ENCODE results near the gene BTBD9. TPM values are rescaled to one million over a fixed set of nuclear protein-coding genes. Genes with fewer than 3 reads are reported as not detected.

BTBD9 gene
- total RNA-seq, 6 experiments from 2014 or later: 11.0 to 12.7 (median 12.5) TPM

- Mint-ChIP-seq H3K4me3 (no peak overlapping the region), H3K27ac (no peak overlapping the region), H3K9me3 (no peaks in the 10 kb centered on the region), H3K36me3 (ENCODE audit: low read depth) (no peaks in the 10 kb centered on the region), H3K27me3 (ENCODE audit: insufficient read depth) (no peaks in the 10 kb centered on the region), H3K4me1 (ENCODE audit: low read depth) (peaks cover 36% of the 10 kb centered on the region)
- DNase-seq: peak; percentile 59
- peak; percentile 100 for TF ChIP-seq CTCF (IDR thresholded peaks at IDR 0.05)
Observed at GRCh38 chr6:38493931-38494547, 145.7 kb downstream of the BTBD9 start.

DNA sequence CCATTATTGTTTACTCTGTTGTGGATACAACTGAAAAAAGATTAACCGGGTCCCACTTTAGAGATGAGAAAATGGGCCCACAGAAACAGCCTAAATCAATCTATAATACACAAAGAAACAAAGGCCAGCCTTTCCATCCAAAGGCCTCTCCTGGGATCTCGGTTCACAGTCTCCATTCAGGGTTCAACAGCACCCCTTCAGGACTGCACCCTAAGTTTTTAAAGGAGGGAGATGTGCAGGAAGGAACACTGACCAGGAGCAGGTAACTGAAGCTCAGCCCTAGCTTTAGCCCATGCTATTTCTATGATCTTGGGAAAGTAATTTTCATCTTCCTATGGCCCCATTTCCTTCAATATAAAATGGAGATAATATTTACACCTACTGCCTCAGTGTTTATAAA lies 147.7 kb downstream of the BTBD9 start:
- no peak overlapping the region for H3K27ac Mint-ChIP-seq
- no peak for TF ChIP-seq CTCF (IDR thresholded peaks at IDR 0.05)

DNA sequence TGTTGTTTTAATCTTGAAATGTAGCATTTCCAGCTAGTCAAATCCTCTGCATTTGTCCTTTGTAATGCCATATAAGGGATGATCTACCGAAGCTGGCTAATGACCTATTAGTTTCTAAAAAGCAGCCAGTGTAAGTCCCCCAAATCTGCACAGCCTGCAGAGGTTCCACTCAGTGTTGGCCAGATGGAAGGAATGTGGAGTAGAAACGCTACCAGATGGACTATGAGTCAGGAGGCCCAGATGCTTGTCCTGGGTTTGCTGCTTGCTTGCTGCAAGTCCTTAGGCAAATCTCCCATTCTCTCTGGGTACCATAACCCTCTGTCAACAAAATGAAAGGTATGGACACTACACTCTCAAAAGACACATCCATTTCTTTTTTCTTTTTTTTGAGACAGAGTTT lies 149.8 kb downstream of the BTBD9 start:
- peaks cover 37% of the 10 kb centered on the region for H3K4me1 Mint-ChIP-seq (ENCODE audit: low read depth)
- no peak for TF ChIP-seq CTCF (IDR thresholded peaks at IDR 0.05)
- no peak overlapping the region for H3K4me3 Mint-ChIP-seq
- peak; percentile 56 for DNase-seq
- H3K36me3 Mint-ChIP-seq (ENCODE audit: low read depth): peaks cover 6% of the 10 kb centered on the region
- no peaks in the 10 kb centered on the region for H3K27me3 Mint-ChIP-seq (ENCODE audit: insufficient read depth)
- no peaks in the 10 kb centered on the region for H3K9me3 Mint-ChIP-seq
- no peak overlapping the region for H3K27ac Mint-ChIP-seq

More for the DNA sequence above, 147.7 kb downstream of the BTBD9 start:
- no peaks in the 10 kb centered on the region for H3K9me3 Mint-ChIP-seq
- H3K4me3 Mint-ChIP-seq: no peak overlapping the region
- DNase-seq: no peak
- peaks cover 28% of the 10 kb centered on the region for H3K4me1 Mint-ChIP-seq (ENCODE audit: low read depth)
- no peaks in the 10 kb centered on the region for H3K36me3 Mint-ChIP-seq (ENCODE audit: low read depth)
- H3K27me3 Mint-ChIP-seq (ENCODE audit: insufficient read depth): no peaks in the 10 kb centered on the region

DNA sequence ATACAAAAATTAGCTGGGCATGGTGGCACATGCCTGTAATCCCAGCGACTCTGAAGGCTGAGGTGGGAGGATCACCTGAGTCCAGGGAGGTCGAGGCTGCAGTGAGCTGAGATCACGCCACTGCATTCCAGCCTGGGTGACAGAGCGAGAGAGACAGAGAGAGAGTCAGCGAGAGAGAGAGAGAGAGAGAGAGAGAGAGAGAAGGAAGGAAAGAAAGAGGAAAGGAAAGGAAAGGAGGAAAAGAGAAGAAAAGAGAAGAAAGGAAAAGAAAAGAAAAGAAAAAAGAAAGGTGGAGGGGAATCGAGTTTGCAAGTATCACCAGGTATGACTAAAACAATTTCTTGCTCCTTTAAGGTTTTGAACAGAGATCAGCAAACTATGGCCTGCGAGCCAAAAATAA lies 152.3 kb downstream of the BTBD9 start:
- Mint-ChIP-seq H3K27ac (no peak overlapping the region), H3K27me3 (ENCODE audit: insufficient read depth) (no peaks in the 10 kb centered on the region), H3K36me3 (ENCODE audit: low read depth) (peaks cover 6% of the 10 kb centered on the region), H3K4me1 (ENCODE audit: low read depth) (peaks cover 25% of the 10 kb centered on the region), H3K4me3 (no peak overlapping the region), H3K9me3 (no peaks in the 10 kb centered on the region)
- no peak for DNase-seq
- TF ChIP-seq CTCF (IDR thresholded peaks at IDR 0.05): no peak

DNA sequence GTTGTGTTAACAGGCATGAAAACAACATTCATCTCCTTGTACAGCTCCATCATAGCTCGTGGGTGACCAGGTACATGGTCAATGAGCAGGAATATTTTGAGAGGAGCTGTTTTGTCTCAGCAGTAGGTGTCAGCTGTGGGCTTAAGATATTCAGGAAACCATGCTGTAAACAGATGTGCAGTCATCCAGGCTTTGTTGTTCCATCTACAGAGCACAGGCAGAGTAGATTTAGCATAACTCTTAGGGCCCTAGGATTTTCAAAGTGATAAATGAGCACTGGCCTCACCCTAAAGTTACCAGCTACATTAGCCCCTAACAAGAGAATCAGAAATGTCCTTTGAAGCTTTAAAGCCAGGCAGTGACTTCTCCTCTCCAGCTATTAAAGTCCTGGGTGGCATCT lies 154.2 kb downstream of the BTBD9 start:
- H3K4me3 Mint-ChIP-seq: no peak overlapping the region
- TF ChIP-seq CTCF (IDR thresholded peaks at IDR 0.05): no peak

More for the DNA sequence above, 154.2 kb downstream of the BTBD9 start:
- Mint-ChIP-seq H3K36me3 (ENCODE audit: low read depth) (peaks cover 6% of the 10 kb centered on the region), H3K27me3 (ENCODE audit: insufficient read depth) (no peaks in the 10 kb centered on the region), H3K4me1 (ENCODE audit: low read depth) (peaks cover 19% of the 10 kb centered on the region), H3K9me3 (no peaks in the 10 kb centered on the region), H3K27ac (no peak overlapping the region)
- no peak for DNase-seq
